Keratinocyte (primary cell): ENCODE results near the gene ATF4.
"Not testable (repeated sequence)": the region's sequence is repeated elsewhere in the genome, so short reads cannot be mapped to it uniquely, and the experiment has no call there.

Experiments
- CTCF ChIP-seq, 3 experiments: IDR thresholded peaks in 1 of 3; conservative IDR thresholded peaks in 1 of 3; optimal IDR thresholded peaks in 1 of 3; 2 replicates in 2 of 3; 3 replicates in 1 of 3; pipeline versions ENCODE3 to v1.5.1; 2011; ENCODE audit warnings: low read length in 3 of 3, mild to moderate bottlenecking in 3 of 3, moderate library complexity in 2 of 3, control low read depth in 1 of 3, inconsistent platforms in 1 of 3; ENCODE audit not compliant: insufficient read depth in 2 of 3; ENCODE audit errors: extremely low read depth in 1 of 3
- EZH2 ChIP-seq: IDR thresholded peaks from one replicate; pipeline ENCODE4 v1.6.1; 2012; ENCODE audit warnings: inconsistent platforms, mild to moderate bottlenecking, low read length, moderate library complexity

GRCh38 chr22:39507021-39507420, 13.3 kb upstream of the ATF4 start:
- not testable (repeated sequence) for TF ChIP-seq CTCF (optimal IDR thresholded peaks at IDR 0.05 in 1 of 3, IDR thresholded peaks at IDR 0.05 in 1 of 3, conservative IDR thresholded peaks at IDR 0.05 in 1 of 3; ENCODE audit: extremely low read depth in 1 of 3, insufficient read depth in 2 of 3, low read length in 3 of 3); EZH2
